Heart left ventricle (tissue), 11 donors: ENCODE data around the gene DEFB131A. TPM values are rescaled to one million over a fixed set of nuclear protein-coding genes. Genes with fewer than 3 reads are reported as not detected.

ENCODE experiments used
- polyA plus RNA-seq, 2 donors: library from polyadenylated mRNA; stranded (reverse); fragments of 200-250 nt; gene quantifications; one replicate each; pipeline ENCODE4 v1.2.3, GENCODE V29; 2013
- total RNA-seq, 9 donors: library from RNA; depleted of rRNA in 2 of 9; stranded (reverse); fragments of >200 nt in 2 of 9; fragmentation: NEBNext Ultra II Directional in 3 of 9; extraction: Animal tissue kit (Norgen Biotek cat#: 25700) in 3 of 9; gene quantifications; one replicate each; pipeline versions ENCODE4 v1.1.0 to v1.2.4, GENCODE V29; 2016 to 2023
- donor health status: ischemic (EF 13 %, LVEDD 7.1; RV severe dilation, severe dysfunction).
- donor health status: healthy with polysubstance abuse.
- donor health status: DM: no; HTN: yes; CAD: no.
- donor health status: DM: no; HTN: no; CAD: no.
- donor health status: ischemic (EF 25% LVEDD 5.7; RV mildly dilated, moderate dysfunction).
- donor health status: healthy.
- donor health status: DM: yes; HTN: yes; CAD: no.
- donor health status: PGD.
- donor health status: nonischemic (EF 23%, LVEDD 6.1; RV moderate dilation, normal function).

Gene DEFB131A
- total and polyA plus RNA-seq, 11 donors = not detected

Other genes starting within 250 kb of the DEFB131A start
- gene USP17L10, start 233.8 kb upstream of the DEFB131A start, total RNA-seq = not detected
- not detected for gene USP17L10, start 233.8 kb upstream of the DEFB131A start, polyA plus RNA-seq
- gene USP17L11, start 229.0 kb upstream of the DEFB131A start, total RNA-seq = not detected
- gene USP17L11, start 229.0 kb upstream of the DEFB131A start, polyA plus RNA-seq = not detected
- gene USP17L12, start 224.3 kb upstream of the DEFB131A start, total RNA-seq = not detected
- gene USP17L12, start 224.3 kb upstream of the DEFB131A start, polyA plus RNA-seq = not detected
- gene USP17L13, start 219.5 kb upstream of the DEFB131A start, total RNA-seq = not detected
- gene USP17L13, start 219.5 kb upstream of the DEFB131A start, polyA plus RNA-seq = not detected
- not detected for gene USP17L15, start 210.0 kb upstream of the DEFB131A start, total RNA-seq
- gene USP17L15, start 210.0 kb upstream of the DEFB131A start, polyA plus RNA-seq = not detected
- not detected for gene USP17L17, start 200.5 kb upstream of the DEFB131A start, total RNA-seq
- gene USP17L17, start 200.5 kb upstream of the DEFB131A start, polyA plus RNA-seq = not detected
- gene USP17L18, start 195.8 kb upstream of the DEFB131A start, total RNA-seq = not detected
- not detected for gene USP17L18, start 195.8 kb upstream of the DEFB131A start, polyA plus RNA-seq
- not detected for gene USP17L19, start 191.0 kb upstream of the DEFB131A start, total RNA-seq
- not detected for gene USP17L19, start 191.0 kb upstream of the DEFB131A start, polyA plus RNA-seq
- not detected for gene USP17L20, start 186.3 kb upstream of the DEFB131A start, total RNA-seq
- not detected for gene USP17L20, start 186.3 kb upstream of the DEFB131A start, polyA plus RNA-seq
- gene USP17L21, start 181.5 kb upstream of the DEFB131A start, total RNA-seq = not detected
- not detected for gene USP17L21, start 181.5 kb upstream of the DEFB131A start, polyA plus RNA-seq
- gene USP17L22, start 176.8 kb upstream of the DEFB131A start, total RNA-seq = not detected
- not detected for gene USP17L22, start 176.8 kb upstream of the DEFB131A start, polyA plus RNA-seq
- not detected for gene USP17L24, start 119.2 kb upstream of the DEFB131A start, total RNA-seq
- not detected for gene USP17L24, start 119.2 kb upstream of the DEFB131A start, polyA plus RNA-seq
- not detected for gene USP17L25, start 114.5 kb upstream of the DEFB131A start, total RNA-seq
- not detected for gene USP17L25, start 114.5 kb upstream of the DEFB131A start, polyA plus RNA-seq
- gene USP17L26, start 109.8 kb upstream of the DEFB131A start, total RNA-seq = not detected
- not detected for gene USP17L26, start 109.8 kb upstream of the DEFB131A start, polyA plus RNA-seq
- not detected for gene USP17L5, start 105.0 kb upstream of the DEFB131A start, total RNA-seq
- not detected for gene USP17L5, start 105.0 kb upstream of the DEFB131A start, polyA plus RNA-seq
- not detected for gene USP17L27, start 100.3 kb upstream of the DEFB131A start, total RNA-seq
- not detected for gene USP17L27, start 100.3 kb upstream of the DEFB131A start, polyA plus RNA-seq
- not detected for gene USP17L28, start 95.5 kb upstream of the DEFB131A start, total RNA-seq
- gene USP17L28, start 95.5 kb upstream of the DEFB131A start, polyA plus RNA-seq = not detected
- gene USP17L29, start 90.8 kb upstream of the DEFB131A start, total RNA-seq = not detected
- not detected for gene USP17L29, start 90.8 kb upstream of the DEFB131A start, polyA plus RNA-seq
- gene USP17L30, start 81.3 kb upstream of the DEFB131A start, total RNA-seq = not detected
- not detected for gene USP17L30, start 81.3 kb upstream of the DEFB131A start, polyA plus RNA-seq